ENCODE results near the gene TAP2.

GRCh38 chr6:32865724-32866443, 27.3 kb upstream of the TAP2 start:
- no peak for TF ChIP-seq EZH2 (IDR thresholded peaks at IDR 0.05; ENCODE audit: borderline replicate concordance, low read length)
- TF ChIP-seq CTCF (IDR thresholded peaks at IDR 0.05; ENCODE audit: low read length), result no peak

All from OCI-LY1 (cell line).